Kidney epithelial cell (primary cell): ENCODE results near the gene HOXA1. TPM values are rescaled to one million over a fixed set of nuclear protein-coding genes. Genes with fewer than 3 reads are reported as not detected.

Experiments
- DNase-seq: peaks from one replicate; pipeline ENCODE4 v3.0.0-alpha.2; 2010; ENCODE audit warnings: low read depth
- H3K27me3 ChIP-seq: 2 replicates; pipeline ENCODE4 v1.6.0; 2011; ENCODE audit warnings: low read length; ENCODE audit not compliant: control insufficient read depth, insufficient read depth
- H3K36me3 ChIP-seq: 2 replicates; pipeline ENCODE4 v1.5.1; 2011; ENCODE audit warnings: low read length; ENCODE audit not compliant: control insufficient read depth, insufficient read depth
- H3K4me3 ChIP-seq: 2 replicates; pipeline ENCODE4 v1.5.1; 2011; ENCODE audit warnings: low read depth, mild to moderate bottlenecking, control low read depth, low read length
- total RNA-seq: library from RNA; depleted of rRNA; stranded (reverse); fragments of >200 nt; gene quantifications from 2 replicates; pipeline ENCODE4 v1.2.3, GENCODE V29; 2015
- TF ChIP-seq, protein P1 (sequence below): IDR thresholded peaks from 2 replicates; pipeline ENCODE4 v1.5.1; 2011; ENCODE audit warnings: mild to moderate bottlenecking, moderate library complexity, low read length, control low read depth, inconsistent platforms; ENCODE audit not compliant: insufficient read depth, poor library complexity, severe bottlenecking

Gene HOXA1
- total RNA-seq, 1 donor from 2014 or later = 4.3 TPM

DNA sequence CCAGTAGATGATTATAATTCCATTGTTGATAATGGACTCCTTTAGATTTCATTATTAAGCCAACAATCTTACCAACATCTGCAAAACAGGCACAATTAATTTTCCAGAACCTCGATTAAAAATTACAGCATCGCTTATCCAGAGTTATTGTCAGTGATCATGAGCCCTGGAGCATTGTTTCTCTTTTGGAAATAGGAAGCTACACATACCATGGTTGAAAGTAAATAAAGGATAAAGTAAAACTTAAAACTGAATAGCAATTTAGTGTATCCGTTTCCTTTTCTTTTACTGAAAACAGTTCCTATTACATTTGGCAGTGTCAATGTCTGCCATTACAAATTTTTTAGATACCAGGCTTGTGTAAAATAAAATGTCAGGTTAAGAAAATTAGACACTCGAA is 16.6 kb upstream of the HOXA1 start:
- TF ChIP-seq, protein P1, sequence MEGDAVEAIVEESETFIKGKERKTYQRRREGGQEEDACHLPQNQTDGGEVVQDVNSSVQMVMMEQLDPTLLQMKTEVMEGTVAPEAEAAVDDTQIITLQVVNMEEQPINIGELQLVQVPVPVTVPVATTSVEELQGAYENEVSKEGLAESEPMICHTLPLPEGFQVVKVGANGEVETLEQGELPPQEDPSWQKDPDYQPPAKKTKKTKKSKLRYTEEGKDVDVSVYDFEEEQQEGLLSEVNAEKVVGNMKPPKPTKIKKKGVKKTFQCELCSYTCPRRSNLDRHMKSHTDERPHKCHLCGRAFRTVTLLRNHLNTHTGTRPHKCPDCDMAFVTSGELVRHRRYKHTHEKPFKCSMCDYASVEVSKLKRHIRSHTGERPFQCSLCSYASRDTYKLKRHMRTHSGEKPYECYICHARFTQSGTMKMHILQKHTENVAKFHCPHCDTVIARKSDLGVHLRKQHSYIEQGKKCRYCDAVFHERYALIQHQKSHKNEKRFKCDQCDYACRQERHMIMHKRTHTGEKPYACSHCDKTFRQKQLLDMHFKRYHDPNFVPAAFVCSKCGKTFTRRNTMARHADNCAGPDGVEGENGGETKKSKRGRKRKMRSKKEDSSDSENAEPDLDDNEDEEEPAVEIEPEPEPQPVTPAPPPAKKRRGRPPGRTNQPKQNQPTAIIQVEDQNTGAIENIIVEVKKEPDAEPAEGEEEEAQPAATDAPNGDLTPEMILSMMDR = no peak
- no peaks in the 10 kb centered on the region for H3K27me3 ChIP-seq
- H3K4me3 ChIP-seq = peak overlapping the region; percentile 74
- peaks cover 1% of the 10 kb centered on the region for H3K36me3 ChIP-seq
- DNase-seq = no peak

DNA sequence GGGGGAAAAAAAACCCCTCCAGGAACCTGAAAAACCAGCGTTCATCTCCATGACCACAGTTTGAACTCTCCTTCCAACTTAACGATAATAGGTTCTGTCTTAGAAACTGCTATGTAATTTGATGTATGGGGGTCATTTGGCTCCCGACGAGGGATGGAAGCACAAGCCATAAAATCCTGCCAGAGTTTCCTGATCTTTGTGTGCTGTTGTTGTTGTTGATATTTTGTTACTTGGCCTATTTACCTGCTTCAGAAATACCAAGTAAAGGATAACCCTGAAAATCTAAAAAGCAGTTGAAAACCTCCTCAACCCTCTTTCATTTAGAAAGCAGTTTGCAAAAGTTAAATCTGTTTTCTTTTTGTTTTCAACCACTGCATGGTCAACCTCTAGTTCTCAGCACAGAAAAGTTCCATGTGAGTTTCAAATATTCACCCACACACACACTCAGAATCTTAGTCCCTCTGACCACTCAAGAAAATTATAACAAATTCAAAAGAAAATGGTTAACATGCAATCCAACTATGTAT is 16.0 kb upstream of the HOXA1 start:
- Histone ChIP-seq H3K36me3 (no peaks in the 10 kb centered on the region), H3K4me3 (peak overlapping the region; percentile 74), H3K27me3 (no peaks in the 10 kb centered on the region)
- no peak for DNase-seq
- TF ChIP-seq, protein P1 = no peak

DNA sequence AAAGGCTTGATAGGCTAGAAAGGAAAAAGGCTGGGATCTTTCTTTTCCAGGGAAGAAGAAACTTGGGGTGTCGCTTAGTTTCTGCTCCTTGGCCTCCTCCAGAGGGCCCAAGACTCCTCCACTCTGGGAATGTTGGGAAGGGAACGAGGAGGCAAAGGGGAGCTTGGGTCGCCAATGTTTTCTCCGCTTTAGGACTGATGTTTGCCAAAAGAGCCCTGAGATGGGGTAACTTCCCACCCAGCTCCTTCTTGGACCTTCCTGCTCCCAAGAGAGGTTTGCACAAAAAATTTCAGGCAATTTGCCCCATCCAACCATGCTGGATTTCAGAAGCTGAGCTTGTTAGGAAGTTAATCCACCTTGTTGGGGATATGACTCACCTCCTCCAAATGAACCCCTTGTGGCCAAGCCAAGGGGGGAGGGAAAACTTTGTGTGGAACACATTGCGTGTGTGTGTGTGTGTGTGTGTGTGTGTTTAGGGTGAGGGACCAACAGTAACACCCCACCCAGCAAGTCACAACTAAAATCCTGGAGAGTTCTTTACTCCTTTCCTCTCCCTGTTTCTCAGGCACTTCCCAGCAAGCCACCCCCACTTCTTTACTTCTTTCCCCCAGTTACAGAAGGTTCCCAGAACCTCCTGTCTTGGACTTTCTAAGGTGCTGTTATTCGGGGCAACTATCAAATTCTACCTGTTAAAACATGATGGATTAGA is 15.4 kb upstream of the HOXA1 start:
- H3K36me3 ChIP-seq = no peaks in the 10 kb centered on the region
- no peak for DNase-seq
- H3K27me3 ChIP-seq = no peaks in the 10 kb centered on the region
- H3K4me3 ChIP-seq = peak overlapping the region; percentile 74
- TF ChIP-seq, protein P1 = no peak

DNA sequence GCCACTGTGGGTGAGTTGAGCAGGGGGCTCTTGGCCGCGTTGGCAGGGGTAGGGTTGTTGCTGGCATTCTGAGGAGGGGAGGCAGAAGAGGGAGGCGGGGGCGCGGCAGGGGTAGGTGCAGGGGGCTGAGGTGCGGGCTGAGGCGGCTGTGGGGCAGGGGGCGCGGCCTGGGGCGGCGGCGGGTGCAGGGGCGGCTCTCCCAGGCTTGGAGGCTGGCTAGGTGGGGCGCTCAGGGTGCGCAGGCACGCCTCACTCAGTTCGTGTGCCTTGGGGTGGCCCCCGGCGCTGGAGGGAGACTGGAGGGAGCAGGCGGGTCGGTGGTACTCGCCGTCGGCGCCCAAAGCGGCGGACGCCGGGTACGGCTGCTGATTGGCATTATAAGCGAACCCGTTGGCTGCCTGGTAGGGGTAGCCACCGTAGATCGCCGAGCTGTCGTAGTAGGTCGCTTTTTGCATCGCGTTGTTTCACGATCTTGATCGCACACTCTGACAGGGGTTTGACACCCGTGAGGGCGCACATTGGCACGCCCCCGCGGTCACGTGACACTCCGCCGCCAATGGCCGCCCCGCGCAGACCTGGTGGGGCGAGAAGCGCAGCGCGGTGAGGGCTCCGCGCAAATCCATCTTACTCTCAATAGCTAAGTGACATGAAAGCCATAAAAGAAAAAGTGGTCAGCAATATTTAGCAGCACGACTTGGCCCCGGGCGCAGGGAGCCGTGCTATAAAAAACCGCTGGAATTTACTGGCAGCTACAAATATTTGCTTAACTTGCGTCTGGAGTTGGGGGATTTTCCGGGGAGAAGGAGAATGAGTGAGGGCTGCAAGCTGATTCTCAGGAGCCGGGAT is 14.6 kb upstream of the HOXA1 start:
- Histone ChIP-seq H3K4me3 (peak overlapping the region; percentile 74), H3K27me3 (no peaks in the 10 kb centered on the region), H3K36me3 (no peaks in the 10 kb centered on the region)
- TF ChIP-seq, protein P1 = no peak
- no peak for DNase-seq

DNA sequence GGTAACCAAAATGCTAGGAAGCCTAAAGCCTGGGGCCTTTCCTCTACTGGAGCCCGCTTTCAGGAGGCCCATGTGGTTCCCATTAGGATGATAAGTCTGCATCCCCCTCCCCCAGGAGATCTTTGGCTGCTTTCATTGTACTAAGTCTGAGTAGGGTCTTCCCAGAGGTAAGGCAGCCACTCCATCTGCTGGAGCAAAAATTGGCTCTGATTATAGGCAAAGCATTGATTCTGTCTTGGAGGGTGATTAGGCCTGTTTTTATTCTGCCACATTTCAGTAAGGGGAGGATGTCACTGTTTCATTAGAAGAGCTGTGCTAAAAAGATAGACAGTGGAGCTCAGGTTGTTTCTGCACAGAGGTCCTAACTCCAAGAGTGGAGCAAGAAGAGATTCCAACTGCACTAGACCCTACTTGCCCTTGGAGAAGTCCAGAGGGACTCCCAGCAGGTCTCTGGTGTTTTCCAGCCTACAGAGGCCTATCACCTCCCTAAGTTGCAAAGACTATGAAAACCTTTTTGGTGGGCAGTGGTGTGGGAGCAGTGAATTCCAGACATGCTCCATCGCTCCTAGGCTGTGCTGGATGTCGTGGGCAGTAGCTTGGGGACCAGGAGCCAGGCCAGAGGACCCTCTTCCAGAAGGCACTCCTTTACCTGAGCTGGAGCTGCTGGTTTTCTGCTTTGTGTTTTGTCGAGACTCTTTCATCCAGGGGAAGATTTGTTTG is 13.8 kb upstream of the HOXA1 start:
- TF ChIP-seq, protein P1 = no peak
- Histone ChIP-seq H3K4me3 (peak overlapping the region; percentile 74), H3K36me3 (no peaks in the 10 kb centered on the region), H3K27me3 (no peaks in the 10 kb centered on the region)
- DNase-seq = no peak
